GM10266 (cell line): ENCODE measurements around the gene PDZD4.

ENCODE experiments used
- DNase-seq: peaks from one replicate; pipeline ENCODE4 v3.0.0; 2012; ENCODE audit errors: extremely low spot score
- TF ChIP-seq, protein P1 (sequence below): IDR thresholded peaks from 2 replicates; pipeline ENCODE4 v1.5.1; 2012; ENCODE audit warnings: mild to moderate bottlenecking, low read depth; ENCODE audit not compliant: control insufficient read depth, insufficient read depth; ENCODE audit errors: missing control alignments

Gene PDZD4

GRCh38 chrX:153764786-153765137 lies 65.6 kb downstream of the PDZD4 start:
- TF ChIP-seq, protein P1, sequence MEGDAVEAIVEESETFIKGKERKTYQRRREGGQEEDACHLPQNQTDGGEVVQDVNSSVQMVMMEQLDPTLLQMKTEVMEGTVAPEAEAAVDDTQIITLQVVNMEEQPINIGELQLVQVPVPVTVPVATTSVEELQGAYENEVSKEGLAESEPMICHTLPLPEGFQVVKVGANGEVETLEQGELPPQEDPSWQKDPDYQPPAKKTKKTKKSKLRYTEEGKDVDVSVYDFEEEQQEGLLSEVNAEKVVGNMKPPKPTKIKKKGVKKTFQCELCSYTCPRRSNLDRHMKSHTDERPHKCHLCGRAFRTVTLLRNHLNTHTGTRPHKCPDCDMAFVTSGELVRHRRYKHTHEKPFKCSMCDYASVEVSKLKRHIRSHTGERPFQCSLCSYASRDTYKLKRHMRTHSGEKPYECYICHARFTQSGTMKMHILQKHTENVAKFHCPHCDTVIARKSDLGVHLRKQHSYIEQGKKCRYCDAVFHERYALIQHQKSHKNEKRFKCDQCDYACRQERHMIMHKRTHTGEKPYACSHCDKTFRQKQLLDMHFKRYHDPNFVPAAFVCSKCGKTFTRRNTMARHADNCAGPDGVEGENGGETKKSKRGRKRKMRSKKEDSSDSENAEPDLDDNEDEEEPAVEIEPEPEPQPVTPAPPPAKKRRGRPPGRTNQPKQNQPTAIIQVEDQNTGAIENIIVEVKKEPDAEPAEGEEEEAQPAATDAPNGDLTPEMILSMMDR: no peak
- no peak for DNase-seq

- peak; percentile 72 for DNase-seq
- TF ChIP-seq, protein P1: peak; percentile 80
Observed at GRCh38 chrX:153763989-153764755, 66.2 kb downstream of the PDZD4 start, which contains the start of gene PLXNB3. Gene PLXNB3 (plus strand): TSS chrX:153764249. CDS start chrX:153765536, 1,287 bp downstream.

DNA sequence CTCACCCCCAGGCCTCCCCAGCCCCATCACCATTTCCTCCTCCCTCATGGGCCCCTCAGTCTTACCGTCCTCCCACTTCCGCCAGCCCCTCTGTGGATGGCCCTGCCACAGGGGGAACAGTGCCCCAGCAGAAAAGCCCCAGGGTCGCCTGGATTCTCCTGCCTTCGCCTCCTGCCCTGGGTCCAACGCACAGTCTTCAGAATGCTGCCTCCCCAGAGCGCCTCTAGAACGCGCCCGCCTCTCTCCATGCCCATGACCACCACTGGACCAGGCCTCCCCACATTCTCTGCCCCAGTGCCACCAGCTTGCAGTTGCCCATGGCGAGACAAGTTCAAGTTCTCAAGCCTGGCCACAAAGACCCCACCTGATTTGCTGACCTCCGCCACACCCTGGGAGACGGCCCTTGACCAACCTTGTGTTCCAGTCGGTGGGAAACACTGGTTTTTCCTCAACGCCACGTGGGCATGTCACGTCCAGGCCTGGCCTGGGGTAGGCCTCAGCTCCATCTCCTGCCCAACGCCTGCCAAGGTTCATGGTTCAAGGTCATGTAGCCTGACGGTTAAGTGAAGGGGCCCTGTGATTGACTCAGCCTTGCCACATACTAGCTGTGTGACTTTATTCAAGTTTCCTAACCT lies 66.9 kb downstream of the PDZD4 start:
- TF ChIP-seq, protein P1: peak; percentile 4
- DNase-seq: no peak

DNA sequence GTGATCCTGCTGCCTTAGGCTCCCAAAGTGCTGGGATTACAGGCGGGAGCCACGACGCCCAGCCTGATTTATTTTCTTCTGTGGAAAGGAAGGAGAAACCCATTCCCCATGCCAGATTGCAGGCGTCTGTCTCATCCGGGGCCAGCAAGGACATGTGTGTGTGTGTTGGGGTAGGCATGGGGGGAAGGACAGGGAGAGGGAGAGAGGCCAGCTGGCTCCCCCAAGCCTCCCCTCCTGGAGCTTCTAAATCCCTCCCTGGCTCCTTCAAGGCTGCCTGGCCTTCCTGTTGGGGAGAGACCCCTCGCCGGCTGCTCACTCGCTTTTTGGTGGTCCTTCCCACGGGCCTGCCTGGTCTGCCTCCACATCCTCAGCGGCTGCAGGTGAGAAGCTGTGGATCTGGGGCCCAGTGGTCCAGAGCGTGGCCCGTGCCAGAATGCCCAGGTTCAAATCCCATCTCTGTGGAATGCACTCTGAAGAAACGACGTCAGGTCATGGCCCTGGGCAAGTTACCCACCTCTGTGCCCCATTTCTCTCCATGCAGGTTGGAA lies 67.6 kb downstream of the PDZD4 start:
- TF ChIP-seq, protein P1: no peak
- no peak for DNase-seq

- no peak for DNase-seq
- TF ChIP-seq, protein P1: no peak
Observed at GRCh38 chrX:153761863-153762262, 68.5 kb downstream of the PDZD4 start.

- TF ChIP-seq, protein P1: no peak
- no peak for DNase-seq
Observed at GRCh38 chrX:153755136-153755535, 75.2 kb downstream of the PDZD4 start.
